Measurements from ENCODE around the gene BNC2.

The BNC2 gene

GRCh38 chr9:16526380-16526779, 344.1 kb downstream of the BNC2 start:
- TF ChIP-seq ZNF292 (tag by site-specific recombination; IDR thresholded peaks at IDR 0.05; ENCODE audit: borderline replicate concordance, low read depth), result no peak
- TF ChIP-seq ZNF704 (tag by site-specific recombination; IDR thresholded peaks at IDR 0.05), result no peak
- TF ChIP-seq ZNF248 (tag by site-specific recombination; IDR thresholded peaks at IDR 0.05), result no peak
- TF ChIP-seq YY1 (tag by site-specific recombination; IDR thresholded peaks at IDR 0.05), result no peak
- no peak for TF ChIP-seq ZNF624 (tag by site-specific recombination; IDR thresholded peaks at IDR 0.05)
- no peak for TF ChIP-seq ZXDB (tag by site-specific recombination; IDR thresholded peaks at IDR 0.05)
- no peak for TF ChIP-seq PRDM2 (tag by site-specific recombination; IDR thresholded peaks at IDR 0.05; ENCODE audit: borderline replicate concordance)
- no peak for TF ChIP-seq ZNF214 (tag by site-specific recombination; IDR thresholded peaks at IDR 0.05; ENCODE audit: borderline replicate concordance)
- no peak for TF ChIP-seq ZFP3 (tag by site-specific recombination; IDR thresholded peaks at IDR 0.05; ENCODE audit: low read depth)
- TF ChIP-seq ZBTB44 (tag by site-specific recombination; IDR thresholded peaks at IDR 0.05), result no peak
- TF ChIP-seq ZEB2 (tag by site-specific recombination; IDR thresholded peaks at IDR 0.05), result no peak
- no peak for TF ChIP-seq ZNF558 (tag by site-specific recombination; IDR thresholded peaks at IDR 0.05)
- no peak for TF ChIP-seq PBX3 (CRISPR knock-in tag; IDR thresholded peaks at IDR 0.05)
- no peak for TF ChIP-seq CTCF (tag by site-specific recombination; IDR thresholded peaks at IDR 0.05)
- no peak for TF ChIP-seq ZNF529 (tag by site-specific recombination; IDR thresholded peaks at IDR 0.05; ENCODE audit: insufficient replicate concordance)
- no peak for TF ChIP-seq ZNF830 (tag by site-specific recombination; IDR thresholded peaks at IDR 0.05; ENCODE audit: low read depth)
- Histone ChIP-seq H3K27ac (ENCODE audit: extremely low read depth, low read depth, low read length) (no peak overlapping the region), H3K4me1 (ENCODE audit: control insufficient read depth, insufficient read depth, low read length) (peaks cover 6% of the 10 kb centered on the region; the same call in 1 of the 2 replicates), H3K36me3 (ENCODE audit: control insufficient read depth in 2 of 2, insufficient read depth in 1 of 2, low read length in 2 of 2) (no peaks in the 10 kb centered on the region), H3K9me3 (ENCODE audit: control insufficient read depth, insufficient read depth, low read depth, low read length) (no peaks in the 10 kb centered on the region), H3K4me3 (ENCODE audit: low read depth, low read length) (no peak overlapping the region)
- POLR2A ChIA-PET, result no interaction called here
- CTCF ChIA-PET, result no interaction called here

Data from HEK293 (cell line).